ELR (cell line): ENCODE results near the gene LYPD5.
"Not testable (repeated sequence)": the region's sequence is repeated elsewhere in the genome, so short reads cannot be mapped to it uniquely, and the experiment has no call there.

Experiments
- DNase-seq: peaks from one replicate; pipeline ENCODE4 v3.0.0-alpha.2; 2015; ENCODE audit warnings: low read depth

The LYPD5 gene

GRCh38 chr19:43802216-43802951, at the start of gene LYPD5:
TSS of gene LYPD5 (minus strand) at chr19:43802447. CDS start at chr19:43802380, 67 bp downstream.
- DNase-seq = no peak

DNA sequence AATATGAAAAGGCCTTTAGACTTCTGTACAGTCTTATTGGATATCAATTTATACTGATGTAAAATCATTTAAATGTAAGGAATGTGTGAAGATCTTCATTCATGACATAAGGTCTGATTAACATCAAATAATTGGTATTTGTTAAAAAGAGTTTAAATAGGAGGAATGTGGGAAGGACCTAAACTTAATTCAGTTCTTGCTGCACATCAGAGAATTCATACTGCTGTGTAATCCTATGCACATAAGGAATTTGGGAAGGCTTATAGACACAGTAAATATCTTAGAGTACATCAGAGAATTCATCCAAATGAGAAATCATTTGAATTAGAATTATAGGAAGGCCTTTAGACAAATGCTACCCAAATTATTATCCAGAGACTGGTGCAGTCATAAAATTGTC, 46.6 kb upstream of the LYPD5 start:
- no peak for DNase-seq

DNA sequence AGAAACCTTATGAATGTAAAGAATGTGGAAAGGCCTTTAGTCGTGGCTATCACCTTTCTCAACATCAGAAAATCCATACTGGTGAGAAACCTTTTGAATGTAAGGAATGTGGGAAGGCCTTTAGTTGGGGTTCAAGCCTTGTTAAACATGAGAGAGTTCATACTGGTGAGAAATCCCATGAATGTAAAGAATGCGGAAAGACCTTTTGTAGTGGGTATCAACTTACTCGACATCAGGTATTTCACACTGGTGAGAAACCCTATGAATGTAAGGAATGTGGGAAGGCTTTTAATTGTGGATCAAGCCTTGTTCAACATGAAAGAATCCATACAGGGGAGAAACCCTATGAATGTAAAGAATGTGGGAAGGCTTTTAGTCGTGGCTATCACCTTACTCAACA, 45.6 kb upstream of the LYPD5 start:
- DNase-seq = peak; percentile 13

GRCh38 chr19:43847246-43847645, 45.0 kb upstream of the LYPD5 start:
- DNase-seq = peak; percentile 1

- peak; percentile 12 for DNase-seq
Observed at GRCh38 chr19:43842007-43842406, 39.8 kb upstream of the LYPD5 start.

- DNase-seq = no peak
Observed at GRCh38 chr19:43839139-43839538, 36.9 kb upstream of the LYPD5 start.

DNA sequence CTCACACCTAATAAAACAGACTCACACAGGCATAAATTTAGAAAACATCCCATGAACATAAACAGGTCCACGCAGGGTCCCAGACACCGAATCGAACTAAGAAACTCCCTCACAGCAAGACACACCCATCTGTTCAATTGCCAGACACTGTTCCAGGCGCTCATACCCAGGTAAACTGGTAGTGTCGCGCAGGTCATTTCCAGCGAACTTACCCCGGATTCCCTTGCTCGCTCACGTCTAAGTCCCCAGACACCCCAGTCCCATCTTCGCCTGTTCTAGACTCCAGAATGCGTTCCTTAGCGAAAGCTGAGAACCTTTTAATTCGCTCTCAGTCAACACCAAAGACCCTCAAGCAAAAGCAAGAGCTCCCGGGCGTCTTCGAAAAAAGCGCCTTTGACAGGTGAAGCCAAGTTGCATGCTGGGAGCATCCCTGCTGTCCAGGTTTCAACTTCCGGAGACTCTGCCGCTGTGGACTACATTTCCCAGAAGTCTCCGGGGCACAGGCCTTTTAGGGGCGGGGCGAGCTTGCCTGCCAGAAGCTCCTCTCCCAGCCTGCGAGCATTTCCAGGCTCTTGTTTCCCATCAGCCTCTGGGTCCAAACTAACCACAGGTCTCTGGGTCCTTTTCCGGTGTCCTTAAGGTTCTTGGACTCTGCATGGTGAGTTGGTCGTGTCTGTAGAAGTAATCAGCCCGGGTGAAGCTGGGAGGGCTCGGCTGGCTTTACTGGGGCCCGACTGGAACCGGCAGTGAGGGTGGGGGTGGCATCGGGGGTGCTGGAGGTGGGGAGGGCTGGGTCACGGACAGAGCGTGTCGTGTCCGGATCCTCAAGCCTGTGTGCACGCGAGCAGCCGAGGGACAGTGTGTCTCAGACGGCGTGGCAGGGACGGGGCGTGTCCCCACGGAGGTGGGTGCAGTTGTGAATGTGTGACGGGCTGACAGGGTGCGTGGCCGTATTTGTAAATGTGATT, 24.8 kb upstream of the LYPD5 start, which contains the start of gene ZNF283:
TSS of gene ZNF283 (plus strand) at position 535 of the 968 bp plus-strand sequence. CDS start 6,184 bp downstream, outside the sequence.
- peak; percentile 92 for DNase-seq

GRCh38 chr19:43824572-43824971, 22.3 kb upstream of the LYPD5 start:
- not testable (repeated sequence) for DNase-seq

DNA sequence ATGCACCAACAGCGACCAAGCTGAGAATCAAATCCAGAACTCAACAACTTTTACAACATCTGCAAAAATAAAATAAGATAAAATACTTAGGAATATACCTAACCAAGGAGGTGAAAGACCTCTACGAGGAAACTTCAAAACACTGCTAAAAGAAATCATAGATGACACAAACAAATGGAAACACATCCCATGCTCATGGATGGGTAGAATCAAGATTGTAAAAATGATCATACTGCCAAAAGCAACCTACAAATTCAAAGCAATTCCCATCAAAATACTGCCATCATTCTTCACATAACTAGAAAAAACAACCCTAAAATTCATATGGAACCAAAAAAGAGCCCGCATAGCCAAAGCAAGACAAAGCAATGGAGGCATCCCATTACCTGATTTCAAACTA, 21.6 kb upstream of the LYPD5 start:
- DNase-seq = not testable (repeated sequence)

DNA sequence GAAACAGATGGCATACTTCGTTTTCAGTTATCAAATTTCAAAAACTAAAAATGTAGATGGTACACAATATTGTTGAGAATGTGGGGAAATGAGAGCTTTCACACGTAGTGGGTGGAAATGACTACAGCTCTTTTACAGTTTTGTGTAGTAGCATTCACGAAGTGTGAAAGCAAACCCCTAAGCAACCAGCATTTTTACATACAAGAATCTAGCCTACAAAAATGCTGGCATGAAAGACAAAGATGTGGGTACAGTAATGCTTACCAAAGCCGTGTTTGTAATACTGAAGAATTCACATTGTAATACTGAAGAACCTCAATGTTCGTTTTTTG, 18.6 kb upstream of the LYPD5 start:
- no peak for DNase-seq

DNA sequence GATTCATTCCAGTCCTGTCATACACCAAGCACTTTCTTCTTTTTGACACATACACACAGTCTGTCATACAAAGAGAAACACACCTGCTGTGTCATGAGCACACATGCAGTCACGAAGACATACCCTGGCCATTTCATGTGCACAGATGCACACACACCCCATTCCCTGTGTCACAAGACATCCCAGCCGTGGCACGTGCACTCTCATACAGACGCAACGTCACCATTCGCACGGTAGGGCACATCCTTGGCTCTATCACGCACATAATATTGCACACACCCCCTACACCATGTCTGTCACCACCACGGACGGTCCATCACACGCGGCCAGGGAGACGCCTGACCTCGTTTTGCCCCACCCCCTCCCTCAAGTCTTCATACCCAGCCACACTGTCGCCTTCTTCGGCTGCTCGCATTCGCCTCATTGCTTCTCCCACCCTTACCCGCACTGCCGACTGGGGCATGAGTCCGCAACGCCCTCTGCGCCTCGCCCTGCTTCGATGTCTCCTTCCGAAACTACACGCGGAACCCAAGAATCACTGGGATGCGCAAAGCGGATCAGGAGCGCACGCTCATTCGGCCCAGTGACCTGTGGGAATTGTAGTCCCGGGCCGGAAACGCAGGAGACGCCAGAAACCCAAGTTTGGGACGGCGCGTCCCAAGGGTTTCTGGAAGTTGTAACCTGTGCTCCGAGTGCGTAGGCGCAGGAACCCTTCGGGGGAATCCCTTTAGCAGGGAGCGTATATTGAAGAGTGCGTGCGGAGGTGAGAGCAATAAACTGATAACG, 18.0 kb upstream of the LYPD5 start:
- peak; percentile 59 for DNase-seq

GRCh38 chr19:43818500-43818899, 16.3 kb upstream of the LYPD5 start:
- DNase-seq = no peak

DNA sequence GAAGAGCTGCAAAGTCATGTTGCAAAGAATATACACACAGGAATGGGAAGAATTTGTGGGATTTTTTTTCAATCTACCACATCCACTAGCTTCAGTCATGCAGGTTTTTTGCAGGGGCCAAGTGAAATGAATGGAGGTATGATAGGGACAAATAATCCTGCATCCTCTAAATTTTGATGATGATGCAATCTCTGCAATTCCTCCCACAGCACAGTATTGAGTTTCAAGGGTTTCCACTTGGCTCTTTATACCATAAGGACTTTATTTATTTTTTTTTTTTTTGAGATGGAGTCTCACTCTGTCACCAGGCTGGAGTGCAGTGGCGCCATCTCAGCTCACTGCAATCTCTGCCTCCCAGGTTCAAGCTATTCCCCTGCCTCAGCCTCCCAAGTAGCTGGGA, 15.2 kb upstream of the LYPD5 start:
- not testable (repeated sequence) for DNase-seq

GRCh38 chr19:43814663-43815352, 12.6 kb upstream of the LYPD5 start:
- no peak for DNase-seq

GRCh38 chr19:43812688-43813087, 10.4 kb upstream of the LYPD5 start:
- no peak for DNase-seq

- no peak for DNase-seq
Observed at GRCh38 chr19:43812259-43812658, 10.0 kb upstream of the LYPD5 start.

GRCh38 chr19:43811837-43812236, 9.6 kb upstream of the LYPD5 start:
- DNase-seq = no peak

DNA sequence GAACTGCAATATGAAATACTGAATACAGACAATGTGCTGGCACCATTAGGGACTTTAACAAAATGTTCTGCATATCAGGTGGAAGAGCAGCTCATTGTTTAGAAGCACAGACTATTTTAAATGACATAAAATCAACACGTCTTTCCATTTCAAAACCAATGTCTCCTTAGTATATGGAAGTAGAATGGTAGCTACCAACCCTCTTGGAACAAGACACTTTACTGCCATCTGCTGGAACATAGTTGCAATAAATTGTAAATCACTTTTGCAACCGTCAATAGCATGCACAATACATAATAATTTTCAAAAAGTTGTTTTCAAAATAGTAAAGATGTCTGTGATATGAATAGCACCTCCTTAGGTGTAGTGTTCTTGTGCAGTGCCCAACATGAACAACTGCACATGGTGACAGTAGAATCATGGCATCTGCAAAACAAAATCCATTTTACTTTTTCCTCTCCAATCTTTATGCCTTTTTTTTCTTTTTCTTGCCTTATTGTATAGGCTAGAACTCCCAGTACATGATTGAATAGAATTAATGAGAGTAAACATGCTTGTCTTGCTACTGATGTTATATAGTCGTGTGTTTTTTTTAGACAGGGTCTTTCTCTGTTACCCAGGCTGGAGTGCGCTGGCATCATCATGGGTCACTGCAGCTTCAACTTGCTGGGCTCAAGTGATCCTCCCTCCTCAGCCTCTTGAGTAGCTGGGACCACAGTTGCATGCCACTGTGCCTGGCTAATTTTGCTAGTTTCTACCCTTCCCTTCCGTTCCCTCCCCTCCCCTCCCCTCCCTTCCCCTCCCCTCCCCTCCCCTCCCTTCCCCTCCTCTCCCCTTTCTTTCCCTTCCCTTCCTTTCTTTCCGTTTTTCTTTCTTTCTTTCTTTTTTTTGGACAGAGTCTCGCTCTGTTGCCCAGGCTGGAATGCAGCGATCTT, 7.8 kb upstream of the LYPD5 start:
- DNase-seq = peak; percentile 80

DNA sequence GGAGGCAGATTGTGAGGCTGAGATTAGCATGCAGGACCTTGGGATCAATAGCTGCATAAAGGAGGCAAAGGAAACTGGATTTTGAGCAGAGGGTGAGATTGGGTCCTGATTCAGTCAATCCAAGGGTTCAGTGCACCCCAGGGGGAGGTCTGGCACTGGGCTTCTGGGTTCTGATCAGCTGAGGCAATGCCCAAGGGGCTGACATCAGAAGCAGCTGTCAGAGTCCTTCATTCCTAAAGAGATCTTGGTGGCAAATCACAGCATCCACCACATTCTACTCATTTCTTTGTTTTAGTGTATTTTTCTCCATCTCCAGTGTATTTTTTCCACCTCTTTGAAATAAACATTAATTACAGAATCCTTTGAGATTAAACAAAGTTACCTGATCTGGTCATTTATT, 5.4 kb upstream of the LYPD5 start:
- DNase-seq = no peak

DNA sequence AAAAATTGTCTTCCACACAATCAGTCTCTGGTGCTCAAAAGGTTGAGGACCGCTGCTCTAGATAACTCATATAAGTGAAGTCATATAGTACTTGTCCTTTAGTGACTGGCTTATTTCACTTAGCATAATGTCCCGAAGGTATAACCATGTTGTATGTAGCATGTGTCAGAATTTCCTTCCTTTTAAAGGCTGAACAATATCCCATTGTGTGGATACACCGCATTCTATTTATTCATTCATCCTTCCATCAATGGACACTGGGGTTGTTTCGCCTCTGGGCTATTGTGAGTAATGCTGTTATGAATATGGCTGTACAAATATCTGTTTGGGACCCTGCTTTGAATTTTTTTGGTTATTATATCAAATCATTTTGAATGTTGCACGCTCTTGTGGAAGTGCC, 4.6 kb upstream of the LYPD5 start:
- DNase-seq = peak; percentile 50
